GM18858 (cell line): Measurements from ENCODE around the gene FAM83G.
"Not testable (repeated sequence)": the region's sequence is repeated elsewhere in the genome, so short reads cannot be mapped to it uniquely, and the experiment has no call there.

Source experiments
- ATAC-seq: cut with Tn5 transposase; IDR thresholded peaks from one replicate; pipeline ENCODE4 v1.9.1; 2021; ENCODE audit not compliant: unreplicated experiment

The FAM83G gene

DNA sequence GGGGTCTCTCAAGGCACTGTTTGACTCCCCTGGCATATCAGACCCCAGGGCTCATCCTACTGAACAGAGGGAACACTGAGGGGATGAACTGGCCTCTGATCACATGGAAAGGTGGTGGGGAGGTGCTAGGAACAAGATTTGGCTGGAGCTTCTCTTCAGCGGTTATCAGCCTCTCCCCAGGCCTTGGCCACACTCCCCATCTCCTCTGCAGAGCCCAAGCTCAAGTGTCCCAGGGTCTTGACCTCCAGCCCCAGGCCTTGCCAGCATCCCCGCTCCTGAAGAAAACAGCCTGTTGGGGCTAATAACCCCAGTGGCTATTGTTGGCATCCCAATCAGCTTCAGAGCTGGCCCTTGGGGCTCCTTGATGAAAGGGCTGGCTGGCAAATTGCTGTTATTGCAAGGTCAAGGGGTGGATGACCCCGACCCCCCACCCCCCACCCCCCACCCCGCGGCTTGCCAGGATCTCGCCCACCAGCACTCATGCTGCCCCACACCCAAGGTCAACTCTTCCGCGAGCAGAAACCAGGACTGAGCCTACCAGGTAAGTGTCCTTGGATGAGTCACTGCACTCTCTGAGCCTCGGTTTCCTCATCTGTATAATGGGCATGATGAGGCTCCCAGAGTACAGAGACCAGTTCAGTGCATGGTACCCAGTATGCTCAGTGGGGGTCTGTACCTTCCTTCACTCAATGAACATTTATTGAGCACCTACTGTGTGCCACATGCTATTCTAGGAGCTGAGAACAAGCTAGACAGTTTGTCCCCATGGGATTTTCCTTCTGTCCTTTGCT, 18.8 kb upstream of the FAM83G start:
- ATAC-seq: no peak

DNA sequence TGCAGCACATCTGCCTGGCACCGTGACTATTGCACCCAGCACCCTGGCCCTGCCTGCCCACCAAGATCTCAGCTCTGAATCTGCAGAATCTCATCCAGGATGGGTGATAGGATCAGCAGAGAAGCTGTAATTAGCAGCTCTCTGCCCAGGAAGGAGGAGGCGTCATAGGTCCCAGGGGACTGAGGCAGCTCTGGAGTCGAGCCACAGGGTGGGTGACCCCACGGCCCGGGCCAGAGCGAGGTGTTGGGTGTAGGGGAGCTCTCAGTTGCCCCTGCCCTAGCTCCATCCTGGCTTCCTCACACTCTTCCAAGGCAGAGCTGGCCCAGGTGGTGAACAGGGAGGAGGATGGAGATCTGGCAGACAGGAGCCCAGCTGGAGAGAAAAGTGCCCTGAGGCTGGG, 18.2 kb upstream of the FAM83G start:
- no peak for ATAC-seq

GRCh38 chr17:19022128-19022527, 17.6 kb upstream of the FAM83G start:
- no peak for ATAC-seq

- no peak for ATAC-seq
Measured at GRCh38 chr17:19021622-19022083, 17.1 kb upstream of the FAM83G start.

DNA sequence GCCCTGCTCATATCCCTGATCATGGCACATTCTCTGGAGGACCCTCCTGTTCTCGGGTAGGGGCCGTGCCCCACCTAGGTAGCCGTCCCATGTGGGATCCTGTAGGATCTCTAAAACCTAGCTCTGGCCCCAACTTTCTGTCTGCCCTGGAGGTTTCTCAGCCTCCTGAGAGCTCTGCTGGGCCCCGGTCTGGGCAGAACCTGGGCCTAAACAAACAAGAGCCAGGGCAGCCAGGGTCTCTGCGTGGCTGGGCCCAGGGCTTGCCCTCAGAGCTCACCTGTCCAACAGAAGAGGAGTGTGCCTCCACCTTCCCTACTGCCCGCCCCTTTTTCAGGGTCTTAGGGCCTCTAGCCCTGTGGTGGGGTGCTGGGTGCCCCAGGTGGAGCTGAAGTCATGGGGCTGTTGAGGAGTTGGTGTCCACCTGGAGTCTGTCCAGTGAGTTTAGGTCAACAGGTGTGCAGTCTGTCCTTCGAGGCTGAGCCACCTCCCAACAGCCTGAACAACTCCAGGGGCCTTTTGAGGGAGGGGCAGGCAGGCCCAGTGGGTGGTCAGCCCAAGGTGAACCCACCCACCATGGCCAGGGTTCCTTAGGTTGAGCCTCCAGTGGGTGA, 16.6 kb upstream of the FAM83G start:
- ATAC-seq: not testable (repeated sequence)

GRCh38 chr17:19020016-19020415, 15.5 kb upstream of the FAM83G start:
- ATAC-seq: no peak

DNA sequence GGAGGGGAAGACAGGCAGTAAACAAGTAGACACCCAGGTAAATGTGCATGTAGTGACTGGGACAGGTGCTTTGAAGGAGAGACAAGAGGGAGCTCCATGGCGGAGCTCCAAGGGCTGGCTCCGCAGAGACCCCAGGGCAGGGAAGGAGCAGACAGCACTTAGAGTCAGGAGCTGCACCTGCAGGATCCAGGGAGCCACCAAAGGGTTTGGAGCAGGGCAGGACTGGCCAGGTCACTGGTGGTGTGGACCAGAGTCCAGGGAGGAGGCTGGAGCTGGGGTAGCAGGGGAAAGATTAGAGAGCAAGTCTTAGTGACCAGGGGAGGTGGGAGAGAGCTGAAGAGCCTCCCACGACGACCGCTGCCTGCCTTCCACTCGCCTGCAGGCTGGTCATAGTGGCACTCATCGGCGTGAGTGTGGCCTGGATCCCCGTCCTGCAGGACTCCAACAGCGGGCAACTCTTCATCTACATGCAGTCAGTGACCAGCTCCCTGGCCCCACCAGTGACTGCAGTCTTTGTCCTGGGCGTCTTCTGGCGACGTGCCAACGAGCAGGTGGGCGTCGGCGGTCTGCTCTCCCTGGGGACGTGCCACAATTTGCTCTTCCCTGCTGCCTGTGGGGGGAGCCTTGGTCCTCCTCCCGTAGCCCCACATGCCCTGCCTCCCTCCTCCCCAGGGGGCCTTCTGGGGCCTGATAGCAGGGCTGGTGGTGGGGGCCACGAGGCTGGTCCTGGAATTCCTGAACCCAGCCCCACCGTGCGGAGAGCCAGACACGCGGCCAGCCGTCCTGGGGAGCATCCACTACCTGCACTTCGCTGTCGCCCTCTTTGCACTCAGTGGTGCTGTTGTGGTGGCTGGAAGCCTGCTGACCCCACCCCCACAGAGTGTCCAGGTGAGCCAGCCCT, 14.7 kb upstream of the FAM83G start:
- ATAC-seq: no peak

DNA sequence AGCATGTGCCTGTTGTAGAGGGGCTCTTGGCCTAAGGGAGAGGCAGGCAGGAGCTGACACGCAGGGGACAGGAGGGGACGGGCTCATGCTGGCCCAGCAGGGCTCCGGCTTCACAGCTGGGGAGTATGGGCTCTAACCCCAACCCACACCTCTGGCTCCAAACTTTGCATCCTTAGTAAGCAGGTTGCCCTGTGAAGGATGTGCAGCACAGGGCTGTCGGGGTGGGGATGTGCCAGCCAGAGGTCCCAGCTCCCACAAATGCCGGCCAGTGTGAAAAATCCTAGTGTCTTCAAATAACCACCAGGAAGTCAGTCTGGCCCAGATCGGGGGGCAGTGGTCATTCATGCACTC, 14.0 kb upstream of the FAM83G start:
- no peak for ATAC-seq

DNA sequence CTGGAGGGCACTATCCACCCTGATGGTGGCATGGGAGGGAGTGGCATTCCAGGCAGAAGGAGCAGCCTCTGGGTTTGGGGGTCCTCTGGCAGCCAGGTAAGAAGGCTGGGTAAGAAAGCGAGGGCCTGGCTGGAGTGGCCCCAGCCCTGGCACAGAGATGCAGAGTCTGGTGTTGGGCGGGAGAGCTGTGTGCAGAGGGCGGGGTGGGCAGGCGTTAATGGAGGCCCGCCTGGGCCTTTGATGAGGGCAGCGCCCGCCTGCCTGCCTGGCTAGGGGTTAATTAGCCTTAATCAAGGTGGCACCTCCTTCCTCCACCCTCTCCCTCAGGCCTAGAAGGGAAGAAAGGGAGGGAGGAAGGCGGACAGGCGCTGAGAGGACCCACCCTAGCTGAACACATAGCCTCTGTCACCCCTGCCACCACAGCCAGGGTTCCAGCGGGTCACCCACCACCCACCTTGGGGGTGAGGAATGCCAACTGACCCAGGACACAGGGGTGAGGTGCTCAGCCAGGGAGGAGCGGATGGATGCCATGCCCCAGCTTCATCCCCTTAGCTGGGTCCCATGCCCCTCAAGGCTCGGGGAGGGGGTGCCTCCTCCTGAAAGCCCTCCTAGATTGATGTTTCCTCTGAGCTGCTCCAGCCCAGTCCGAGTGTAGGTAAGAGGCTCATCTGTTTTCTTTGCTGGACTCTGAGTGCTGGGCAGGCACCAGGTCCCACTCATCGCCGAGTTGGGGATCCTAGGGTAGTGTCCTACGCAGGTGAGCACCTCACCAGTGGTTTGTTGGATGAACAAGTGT, 13.4 kb upstream of the FAM83G start:
- no peak for ATAC-seq

DNA sequence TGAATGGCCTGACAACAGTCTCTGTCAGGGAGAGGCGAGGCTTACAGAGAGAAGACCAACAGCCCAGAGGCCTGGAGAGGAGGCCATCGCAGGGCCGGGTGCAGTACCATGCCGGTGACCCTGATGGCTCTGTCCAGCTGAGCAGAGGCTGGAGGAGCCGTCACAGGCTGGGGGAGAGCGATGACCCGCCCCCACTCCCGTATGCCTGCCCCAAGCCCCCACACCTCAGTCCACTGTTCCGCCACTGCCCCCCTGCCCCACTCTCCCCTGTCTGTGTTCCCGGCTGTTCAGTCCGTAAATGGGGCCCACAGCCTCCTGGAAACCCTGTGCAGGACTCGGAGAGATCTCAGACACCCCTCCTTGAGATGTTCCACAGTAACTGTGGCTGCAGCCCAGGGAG, 12.8 kb upstream of the FAM83G start:
- no peak for ATAC-seq

GRCh38 chr17:19016881-19017280, 12.3 kb upstream of the FAM83G start:
- no peak for ATAC-seq

- ATAC-seq: no peak
Measured at GRCh38 chr17:19016297-19016696, 11.7 kb upstream of the FAM83G start.

DNA sequence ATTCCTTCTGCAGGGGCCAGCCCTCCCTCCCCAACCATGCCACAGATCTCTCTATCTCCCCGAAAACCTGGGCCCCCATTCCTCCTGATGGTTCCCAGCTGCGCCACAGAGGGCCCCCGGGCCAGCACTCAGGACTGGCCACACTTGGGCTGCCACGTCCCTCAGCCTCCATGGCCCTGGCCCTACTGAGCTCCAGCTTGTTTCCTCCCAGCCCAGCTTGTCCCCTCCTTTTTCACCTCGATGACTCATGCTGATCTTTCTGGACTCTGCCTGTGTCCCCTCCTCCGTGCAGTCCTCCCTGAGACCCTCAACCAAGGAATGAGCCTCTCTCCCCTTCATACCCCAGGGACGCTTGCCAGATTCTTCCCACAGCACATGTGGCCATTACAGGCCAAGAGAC, 10.9 kb upstream of the FAM83G start:
- ATAC-seq: no peak

DNA sequence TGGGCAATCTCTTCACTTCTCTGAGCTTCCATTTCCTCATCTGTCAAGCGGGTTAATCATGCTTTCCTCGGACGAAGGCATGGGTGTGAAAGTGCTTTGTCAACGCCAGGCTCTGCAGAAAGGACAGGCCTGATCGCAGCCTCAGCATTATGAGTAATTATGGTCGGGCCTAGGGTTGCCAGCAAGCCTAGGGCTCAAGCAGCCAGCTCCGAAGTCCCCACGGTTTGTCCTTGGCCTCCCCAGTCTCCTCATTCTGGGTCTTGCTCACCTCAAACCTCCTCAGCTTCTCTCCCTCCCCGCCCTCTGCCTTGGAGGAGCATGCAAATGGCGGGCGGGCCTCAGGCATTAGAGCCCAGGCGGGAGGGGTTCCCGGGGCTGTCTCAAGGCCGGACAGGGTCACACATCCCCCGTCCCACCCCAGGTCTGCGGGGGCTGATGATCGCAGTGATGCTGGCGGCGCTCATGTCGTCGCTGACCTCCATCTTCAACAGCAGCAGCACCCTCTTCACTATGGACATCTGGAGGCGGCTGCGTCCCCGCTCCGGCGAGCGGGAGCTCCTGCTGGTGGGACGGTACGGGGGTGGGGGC, 10.2 kb upstream of the FAM83G start:
- no peak for ATAC-seq

- no peak for ATAC-seq
Measured at GRCh38 chr17:19013806-19014627, 9.5 kb upstream of the FAM83G start.

DNA sequence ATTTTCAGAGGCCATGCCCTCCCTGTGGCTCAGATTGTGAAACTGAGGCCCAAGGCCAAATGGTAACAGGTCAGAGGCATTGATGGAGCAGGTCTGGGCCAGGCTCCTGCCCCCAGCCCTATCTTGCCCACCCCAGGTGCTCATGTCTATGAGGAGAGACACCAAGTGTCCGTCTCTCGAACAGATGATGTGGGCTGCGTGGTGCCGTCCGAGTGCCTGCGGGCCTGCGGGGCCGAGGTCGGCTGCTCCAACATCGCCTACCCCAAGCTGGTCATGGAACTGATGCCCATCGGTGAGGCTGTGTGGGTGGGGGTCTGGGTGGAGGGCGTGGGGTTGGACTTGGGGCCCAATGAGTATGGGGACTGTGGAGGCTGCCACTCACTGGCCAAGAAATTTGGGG, 8.7 kb upstream of the FAM83G start:
- ATAC-seq: no peak

DNA sequence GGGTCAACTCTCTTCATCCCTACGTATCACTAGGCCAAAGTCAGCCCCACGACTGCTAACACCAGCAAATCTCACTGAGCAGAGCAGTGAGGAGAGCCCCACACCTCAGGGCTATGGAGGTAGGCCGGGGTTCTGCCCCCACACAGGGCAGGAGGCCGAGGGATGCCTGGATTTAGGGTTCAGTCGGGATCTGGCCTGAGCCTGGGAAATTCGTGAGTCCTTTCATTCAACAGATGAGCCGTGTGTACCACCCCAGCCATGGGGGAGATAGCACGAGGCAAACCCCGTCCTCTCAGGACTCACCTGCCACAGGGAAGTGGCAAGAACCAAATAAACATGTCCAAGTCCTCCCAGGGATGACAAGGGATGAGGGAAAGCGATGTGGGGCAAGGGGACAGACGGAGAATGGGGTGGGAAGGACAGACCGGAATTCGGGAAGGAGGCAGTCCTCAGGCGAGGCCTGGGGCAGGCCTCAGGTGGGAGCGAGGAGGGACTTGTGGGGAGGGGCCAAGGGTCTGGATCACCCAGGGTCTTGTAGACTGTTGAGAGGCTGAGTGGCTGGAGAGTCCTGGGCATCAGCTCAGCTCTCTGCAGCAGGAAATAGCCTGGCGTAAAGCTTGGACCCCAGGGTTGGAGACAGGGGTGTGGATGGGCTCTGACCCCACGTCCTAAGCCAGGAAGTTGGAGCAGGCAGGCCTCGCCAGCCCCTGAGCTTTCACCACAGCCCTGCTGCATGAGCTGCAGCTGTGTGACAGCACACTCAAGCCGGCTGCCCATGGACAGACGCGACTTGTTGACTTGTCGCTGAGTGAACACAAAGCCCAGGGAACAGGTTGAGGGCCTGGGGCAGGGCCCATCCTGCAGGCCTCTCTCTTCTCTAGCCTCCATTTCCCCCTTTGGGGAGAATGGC, 7.9 kb upstream of the FAM83G start:
- ATAC-seq: no peak

GRCh38 chr17:19011581-19011980, 7.0 kb upstream of the FAM83G start:
- no peak for ATAC-seq
